ENCODE results near the gene PITRM1.

PITRM1 gene

GRCh38 chr10:3165196-3165595 is 7.4 kb downstream of the PITRM1 start:
- no peak for DNase-seq

GRCh38 chr10:3163879-3164278 is 8.7 kb downstream of the PITRM1 start:
- DNase-seq, result no peak

- no peak for DNase-seq
These were observed 10.0 kb downstream of the PITRM1 start for GRCh38 chr10:3162533-3162932.

GRCh38 chr10:3159152-3159551 is 13.4 kb downstream of the PITRM1 start:
- no peak for DNase-seq

- no peak for DNase-seq
These were observed 17.9 kb downstream of the PITRM1 start for GRCh38 chr10:3154666-3155065.

GRCh38 chr10:3152566-3152935 is 20.0 kb downstream of the PITRM1 start:
- DNase-seq, result no peak

- DNase-seq, result no peak
These were observed 20.6 kb downstream of the PITRM1 start for GRCh38 chr10:3151889-3152565.

- no peak for DNase-seq
These were observed 21.6 kb downstream of the PITRM1 start for GRCh38 chr10:3150961-3151360.

- DNase-seq, result no peak
These were observed 22.2 kb downstream of the PITRM1 start for GRCh38 chr10:3150366-3150765.

GRCh38 chr10:3149918-3150317 is 22.7 kb downstream of the PITRM1 start:
- no peak for DNase-seq

- DNase-seq, result no peak
These were observed 23.6 kb downstream of the PITRM1 start for GRCh38 chr10:3148994-3149393.

GRCh38 chr10:3148041-3148440 is 24.5 kb downstream of the PITRM1 start:
- DNase-seq, result no peak

GRCh38 chr10:3147117-3147820 is 25.3 kb downstream of the PITRM1 start:
- DNase-seq, result no peak

- DNase-seq, result no peak
These were observed 26.3 kb downstream of the PITRM1 start for GRCh38 chr10:3146289-3146688.

GRCh38 chr10:3145366-3145765 is 27.2 kb downstream of the PITRM1 start:
- DNase-seq, result no peak

GRCh38 chr10:3143791-3144434 is 28.7 kb downstream of the PITRM1 start:
- no peak for DNase-seq

GRCh38 chr10:3143366-3143765 is 29.2 kb downstream of the PITRM1 start:
- no peak for DNase-seq

- peak; percentile 28 for DNase-seq
These were observed 30.3 kb downstream of the PITRM1 start for GRCh38 chr10:3142146-3142875.

GRCh38 chr10:3141351-3142005 is 31.1 kb downstream of the PITRM1 start:
- peak; percentile 28 for DNase-seq

- DNase-seq, result no peak
These were observed 32.3 kb downstream of the PITRM1 start for GRCh38 chr10:3140280-3140679.

- no peak for DNase-seq
These were observed 33.2 kb downstream of the PITRM1 start for GRCh38 chr10:3139216-3139910.

Measured in fibroblast of skin of scalp (primary cell).